HG03095 (cell line): ENCODE results near the gene DPP10.

Experiments
- ATAC-seq: cut with Tn5 transposase; IDR thresholded peaks from one replicate; pipeline ENCODE4 v1.9.1; 2021; ENCODE audit warnings: moderate library complexity; ENCODE audit not compliant: unreplicated experiment

The DPP10 gene

DNA sequence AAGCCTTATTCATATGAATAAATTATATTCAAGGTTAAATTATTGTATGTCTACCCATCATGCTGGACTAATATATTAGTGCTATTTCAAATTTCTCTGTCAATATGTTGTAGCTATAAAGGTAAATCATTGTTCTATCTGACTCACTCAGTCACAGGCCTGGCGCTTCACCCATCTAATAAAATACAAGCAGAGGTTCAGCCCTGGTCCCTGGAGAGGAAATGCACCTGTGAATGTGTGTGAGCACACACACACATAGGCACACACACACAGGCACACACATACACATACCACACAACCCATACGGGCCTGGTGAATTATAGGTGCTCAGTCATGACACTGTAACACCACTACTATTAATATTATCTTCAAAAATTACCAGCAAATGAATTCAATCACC lies 1396.1 kb downstream of the DPP10 start:
- ATAC-seq = no peak

- ATAC-seq = no peak
These were observed 1399.9 kb downstream of the DPP10 start for GRCh38 chr2:115842306-115842705.

GRCh38 chr2:115848192-115848591 lies 1405.8 kb downstream of the DPP10 start:
- no peak for ATAC-seq

DNA sequence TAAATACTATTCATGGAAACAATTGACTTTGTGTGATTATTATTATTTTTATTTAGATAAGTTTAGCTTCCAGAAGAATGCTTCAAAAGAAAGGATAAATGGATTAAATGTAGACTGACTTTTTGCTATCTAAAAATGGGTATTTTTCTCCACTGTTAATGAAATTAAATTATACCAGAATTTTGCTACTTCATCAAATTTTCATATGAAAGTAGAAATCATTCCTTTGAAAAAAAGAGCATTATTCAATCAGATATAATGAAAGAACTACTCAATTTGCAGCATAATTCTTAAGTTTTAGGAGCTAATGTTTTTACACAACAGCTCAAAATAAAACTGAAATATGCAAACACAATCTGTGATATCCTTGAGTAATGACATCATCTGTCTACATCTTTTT lies 1424.6 kb downstream of the DPP10 start:
- no peak for ATAC-seq

DNA sequence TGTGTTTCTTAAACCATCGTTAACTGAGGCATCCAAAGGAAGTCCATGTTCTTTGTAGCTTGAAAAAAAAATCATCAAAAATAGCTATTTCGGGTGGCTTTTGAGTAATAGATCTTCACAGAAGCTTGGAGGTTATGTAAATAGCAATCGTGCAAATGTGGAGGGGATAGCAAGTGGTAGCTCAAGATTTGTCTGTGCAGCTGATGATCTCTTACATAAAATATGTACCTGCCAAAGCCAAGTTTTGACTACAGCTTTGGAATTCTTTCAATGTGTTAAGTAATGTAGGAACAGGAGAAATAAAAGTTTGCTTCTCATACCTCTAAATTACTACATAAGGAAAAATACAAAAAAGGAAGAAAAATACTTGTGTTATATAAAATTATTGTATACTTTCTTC lies 1432.0 kb downstream of the DPP10 start:
- ATAC-seq = no peak

GRCh38 chr2:115880558-115880957 lies 1438.1 kb downstream of the DPP10 start:
- ATAC-seq = no peak

- no peak for ATAC-seq
These were observed 1444.9 kb downstream of the DPP10 start for GRCh38 chr2:115887209-115887776.
